Activated naive CD8-positive, alpha-beta T cell treated with anti-CD3 and anti-CD28 coated beads, Interleukin-2, amount 50 U/mL, for 24 hours (primary cell): Measurements from ENCODE around the gene CYLD.

ENCODE experiments used
- ATAC-seq: fragments of 150-1000 bp; cut with Tn5 transposase; one replicate; pipeline ENCODE4 v1.10.0; 2021
- DNase-seq: peaks from one replicate; pipeline ENCODE4 v3.0.0; 2021
- H3K27ac Mint-ChIP-seq: one replicate; pipeline ENCODE4 v1.8.0; 2021; ENCODE audit warnings: mild to moderate bottlenecking, mixed read lengths
- H3K27me3 Mint-ChIP-seq: one replicate; pipeline ENCODE4 v1.8.0; 2021; ENCODE audit warnings: mixed read lengths
- H3K36me3 Mint-ChIP-seq: one replicate; pipeline ENCODE4 v1.8.0; 2021; ENCODE audit warnings: low read depth, mixed read lengths
- H3K4me1 Mint-ChIP-seq: one replicate; pipeline ENCODE4 v1.8.0; 2021; ENCODE audit warnings: mixed read lengths
- H3K4me3 Mint-ChIP-seq: one replicate; pipeline ENCODE4 v1.8.0; 2021; ENCODE audit warnings: mild to moderate bottlenecking, moderate library complexity, mixed read lengths
- H3K9me3 Mint-ChIP-seq: one replicate; pipeline ENCODE4 v1.8.0; 2021; ENCODE audit warnings: mixed read lengths

Gene CYLD

DNA sequence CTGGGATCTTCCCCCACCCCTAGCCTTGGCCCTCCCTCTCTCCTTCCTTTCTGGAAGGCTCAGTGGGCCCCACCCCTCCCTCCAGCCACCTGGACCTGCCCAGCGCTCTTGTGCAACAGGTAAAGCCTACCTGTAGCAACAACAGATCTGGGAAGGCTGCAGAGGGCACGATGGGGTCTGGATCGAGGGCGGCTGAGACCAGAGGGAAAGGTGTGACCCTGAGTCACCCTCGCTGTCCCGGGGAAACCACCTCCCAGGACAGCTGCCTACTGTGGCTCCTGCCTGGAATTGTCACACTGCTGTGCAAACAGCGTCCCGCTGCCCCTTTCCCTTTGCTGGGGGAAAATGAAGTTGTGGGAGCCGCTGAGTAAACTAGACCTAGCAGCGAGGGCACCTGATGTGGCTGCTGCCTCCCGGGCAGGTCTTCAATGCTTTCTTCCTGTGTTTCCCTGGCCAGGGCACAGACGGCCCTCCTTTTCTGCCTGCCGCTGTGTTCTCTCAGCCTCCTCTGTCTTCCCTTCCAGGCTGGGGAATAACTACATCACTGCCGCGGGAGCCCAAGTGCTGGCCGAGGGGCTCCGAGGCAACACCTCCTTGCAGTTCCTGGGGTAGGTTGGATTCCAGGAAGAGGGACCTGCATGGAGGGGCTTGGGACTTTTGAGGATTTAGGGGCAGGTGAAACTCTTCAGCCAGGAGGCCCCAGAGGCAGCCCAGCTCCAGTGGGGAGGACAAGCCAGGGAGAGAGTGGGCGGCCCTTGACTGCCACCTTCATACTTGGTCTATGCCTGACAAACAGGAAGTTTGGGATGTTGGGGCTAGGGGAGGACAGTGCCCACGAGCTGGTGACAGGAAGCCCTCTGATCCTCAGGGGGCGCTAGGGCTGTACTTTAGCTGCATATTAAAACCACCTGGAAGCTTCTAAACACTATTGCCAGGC is 22.2 kb upstream of the CYLD start:
- Mint-ChIP-seq H3K27ac (no peak overlapping the region), H3K27me3 (no peaks in the 10 kb centered on the region), H3K4me1 (peaks cover 47% of the 10 kb centered on the region), H3K36me3 (peaks cover 10% of the 10 kb centered on the region), H3K9me3 (peaks cover 6% of the 10 kb centered on the region), H3K4me3 (no peak overlapping the region)
- ATAC-seq (peak; percentile 37), DNase-seq (no peak)

DNA sequence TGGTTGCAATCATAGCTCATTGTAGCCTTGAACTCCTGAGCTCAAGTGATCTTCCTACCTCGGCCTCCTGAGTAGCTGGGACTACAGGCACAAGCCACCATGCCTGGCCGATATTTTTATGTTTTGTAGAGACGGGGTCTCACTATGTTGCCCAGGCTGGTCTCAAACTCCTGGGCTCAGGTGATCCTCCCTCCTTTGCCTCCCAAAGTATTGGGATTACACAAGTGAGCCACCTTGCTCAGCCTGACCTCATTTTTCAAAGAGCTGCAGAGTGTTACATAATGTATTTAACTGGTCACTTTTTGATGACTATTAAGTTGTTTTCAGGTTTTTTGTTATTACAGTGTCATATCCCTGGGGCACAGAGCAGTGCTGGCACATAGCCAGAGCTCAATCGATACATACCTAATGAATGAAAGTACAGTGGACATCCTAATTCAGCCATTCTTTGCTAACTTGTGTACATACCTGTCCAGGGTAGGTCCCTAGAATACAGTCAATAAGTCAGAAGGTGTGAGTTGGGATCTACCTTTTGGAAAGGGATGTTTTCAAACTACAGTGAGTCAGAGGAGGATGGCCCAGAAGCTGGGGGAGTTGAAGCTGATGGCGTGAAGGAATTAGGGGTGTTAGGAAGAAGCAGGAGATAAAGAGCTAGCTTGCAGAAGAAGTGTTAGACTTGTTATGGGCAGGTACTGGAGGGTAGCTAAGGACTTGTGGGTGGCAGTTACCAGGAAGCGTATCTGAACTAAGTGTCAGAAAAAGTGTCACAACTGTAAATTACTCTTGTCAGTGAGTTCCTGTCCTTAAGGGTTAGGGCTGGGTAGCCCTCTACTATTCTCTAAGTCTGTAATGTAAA is 20.1 kb upstream of the CYLD start:
- Mint-ChIP-seq H3K36me3 (peaks cover 15% of the 10 kb centered on the region), H3K27me3 (no peaks in the 10 kb centered on the region), H3K9me3 (peaks cover 6% of the 10 kb centered on the region), H3K27ac (no peak overlapping the region), H3K4me1 (peaks cover 43% of the 10 kb centered on the region), H3K4me3 (no peak overlapping the region)
- DNase-seq (no peak), ATAC-seq (no peak)

DNA sequence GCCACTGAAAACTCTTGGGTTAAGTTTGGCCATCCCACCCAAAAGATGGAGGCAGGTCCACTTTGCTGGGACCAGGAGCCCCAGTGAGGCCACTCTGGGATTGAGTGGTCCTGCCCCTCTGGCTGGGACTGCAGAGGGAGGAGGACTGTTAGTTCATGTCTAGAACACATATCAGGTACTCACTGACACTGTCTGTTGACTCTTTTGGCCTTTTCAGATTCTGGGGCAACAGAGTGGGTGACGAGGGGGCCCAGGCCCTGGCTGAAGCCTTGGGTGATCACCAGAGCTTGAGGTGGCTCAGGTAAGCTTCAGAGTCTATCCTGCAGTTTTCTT is 19.5 kb upstream of the CYLD start:
- no peak overlapping the region for H3K4me3 Mint-ChIP-seq
- peaks cover 38% of the 10 kb centered on the region for H3K4me1 Mint-ChIP-seq
- H3K9me3 Mint-ChIP-seq, result peaks cover 6% of the 10 kb centered on the region
- H3K36me3 Mint-ChIP-seq, result peaks cover 15% of the 10 kb centered on the region
- H3K27ac Mint-ChIP-seq, result no peak overlapping the region
- no peaks in the 10 kb centered on the region for H3K27me3 Mint-ChIP-seq
- no peak for ATAC-seq
- no peak for DNase-seq

- H3K4me1 Mint-ChIP-seq, result peaks cover 36% of the 10 kb centered on the region
- DNase-seq, result no peak
- H3K4me3 Mint-ChIP-seq, result no peak overlapping the region
- no peak for ATAC-seq
- H3K9me3 Mint-ChIP-seq, result peaks cover 6% of the 10 kb centered on the region
- peaks cover 15% of the 10 kb centered on the region for H3K36me3 Mint-ChIP-seq
- no peak overlapping the region for H3K27ac Mint-ChIP-seq
- H3K27me3 Mint-ChIP-seq, result no peaks in the 10 kb centered on the region
These were observed 18.9 kb upstream of the CYLD start for GRCh38 chr16:50722960-50723359.

DNA sequence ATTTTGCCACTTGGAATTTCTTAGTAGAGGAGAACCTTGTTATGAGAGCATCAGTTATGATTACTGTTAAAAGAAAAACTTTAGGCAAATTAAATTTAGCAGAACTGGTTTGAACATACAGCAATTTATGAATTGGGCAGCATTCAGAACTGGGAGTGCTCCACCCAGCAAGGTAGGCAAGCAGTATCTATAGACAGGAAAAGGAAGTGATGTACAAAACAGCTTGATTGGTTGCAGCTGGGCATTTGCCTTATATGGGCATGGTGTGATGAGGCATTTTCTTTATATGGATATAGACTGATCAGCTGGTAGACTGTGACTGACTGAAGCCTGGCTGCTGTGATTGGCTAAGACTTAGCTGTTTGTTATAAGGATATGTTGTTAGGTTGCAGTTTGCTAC is 17.6 kb upstream of the CYLD start:
- Mint-ChIP-seq H3K4me3 (no peak overlapping the region), H3K9me3 (peaks cover 6% of the 10 kb centered on the region), H3K27ac (no peak overlapping the region), H3K36me3 (peaks cover 15% of the 10 kb centered on the region), H3K4me1 (peaks cover 29% of the 10 kb centered on the region), H3K27me3 (no peaks in the 10 kb centered on the region)
- ATAC-seq, result peak; percentile 39
- no peak for DNase-seq

GRCh38 chr16:50731130-50731988 is 10.5 kb upstream of the CYLD start:
- Mint-ChIP-seq H3K4me3 (no peak overlapping the region), H3K27ac (peak overlapping the region; percentile 16), H3K9me3 (no peaks in the 10 kb centered on the region), H3K36me3 (no peaks in the 10 kb centered on the region), H3K27me3 (no peaks in the 10 kb centered on the region), H3K4me1 (peaks cover 36% of the 10 kb centered on the region)
- DNase-seq (no peak), ATAC-seq (peak; percentile 34)

DNA sequence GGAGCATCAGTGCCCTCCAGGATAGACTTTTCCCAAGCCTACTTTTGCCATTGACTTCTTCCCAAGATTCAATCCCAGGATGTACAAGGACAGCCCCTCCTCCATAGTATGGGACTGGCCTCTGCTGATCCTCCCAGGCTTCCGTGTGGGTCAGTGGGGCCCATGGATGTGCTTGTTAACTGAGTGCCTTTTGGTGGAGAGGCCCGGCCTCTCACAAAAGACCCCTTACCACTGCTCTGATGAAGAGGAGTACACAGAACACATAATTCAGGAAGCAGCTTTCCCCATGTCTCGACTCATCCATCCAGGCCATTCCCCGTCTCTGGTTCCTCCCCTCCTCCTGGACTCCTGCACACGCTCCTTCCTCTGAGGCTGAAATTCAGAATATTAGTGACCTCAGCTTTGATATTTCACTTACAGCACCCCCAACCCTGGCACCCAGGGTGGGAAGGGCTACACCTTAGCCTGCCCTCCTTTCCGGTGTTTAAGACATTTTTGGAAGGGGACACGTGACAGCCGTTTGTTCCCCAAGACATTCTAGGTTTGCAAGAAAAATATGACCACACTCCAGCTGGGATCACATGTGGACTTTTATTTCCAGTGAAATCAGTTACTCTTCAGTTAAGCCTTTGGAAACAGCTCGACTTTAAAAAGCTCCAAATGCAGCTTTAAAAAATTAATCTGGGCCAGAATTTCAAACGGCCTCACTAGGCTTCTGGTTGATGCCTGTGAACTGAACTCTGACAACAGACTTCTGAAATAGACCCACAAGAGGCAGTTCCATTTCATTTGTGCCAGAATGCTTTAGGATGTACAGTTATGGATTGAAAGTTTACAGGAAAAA is 9.7 kb upstream of the CYLD start:
- ATAC-seq (no peak), DNase-seq (no peak)
- Mint-ChIP-seq H3K27ac (peak overlapping the region; percentile 16), H3K36me3 (no peaks in the 10 kb centered on the region), H3K27me3 (no peaks in the 10 kb centered on the region), H3K9me3 (no peaks in the 10 kb centered on the region), H3K4me3 (no peak overlapping the region), H3K4me1 (peaks cover 44% of the 10 kb centered on the region)

GRCh38 chr16:50733468-50733867 is 8.4 kb upstream of the CYLD start:
- Mint-ChIP-seq H3K27ac (no peak overlapping the region), H3K27me3 (no peaks in the 10 kb centered on the region), H3K4me1 (peaks cover 47% of the 10 kb centered on the region), H3K9me3 (no peaks in the 10 kb centered on the region), H3K4me3 (no peak overlapping the region), H3K36me3 (no peaks in the 10 kb centered on the region)
- ATAC-seq (no peak), DNase-seq (no peak)

DNA sequence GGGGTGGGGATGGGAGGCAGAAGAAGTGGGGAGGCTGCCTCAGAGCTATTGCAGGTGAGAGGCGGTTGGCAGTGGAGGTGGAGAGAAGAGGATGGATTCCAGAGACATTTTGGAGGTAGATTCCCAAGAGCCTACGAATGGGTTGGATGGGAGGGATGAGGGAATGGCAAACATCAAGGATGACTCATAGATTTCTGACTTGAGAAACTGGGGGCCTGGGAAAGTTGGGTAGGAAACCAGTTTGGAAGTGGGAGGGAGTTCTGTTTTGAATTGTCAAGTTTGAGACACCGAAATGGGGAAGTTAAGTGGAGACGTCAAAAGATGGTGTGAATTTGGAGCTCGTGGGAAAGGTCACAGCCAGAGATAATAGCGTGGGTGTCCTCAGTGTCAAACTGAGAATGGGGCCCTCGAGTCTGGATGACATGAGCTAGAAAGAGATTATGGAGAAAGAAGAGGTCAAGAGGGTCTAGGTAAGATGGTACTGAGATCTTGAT is 6.2 kb upstream of the CYLD start:
- H3K36me3 Mint-ChIP-seq, result no peaks in the 10 kb centered on the region
- ATAC-seq (peak; percentile 59), DNase-seq (peak; percentile 27)
- H3K4me1 Mint-ChIP-seq, result peaks cover 52% of the 10 kb centered on the region
- H3K27ac Mint-ChIP-seq, result peak overlapping the region; percentile 59
- no peak overlapping the region for H3K4me3 Mint-ChIP-seq
- H3K9me3 Mint-ChIP-seq, result no peaks in the 10 kb centered on the region
- H3K27me3 Mint-ChIP-seq, result no peaks in the 10 kb centered on the region

- no peak overlapping the region for H3K27ac Mint-ChIP-seq
- H3K27me3 Mint-ChIP-seq, result no peaks in the 10 kb centered on the region
- no peak for DNase-seq
- ATAC-seq, result no peak
- no peaks in the 10 kb centered on the region for H3K9me3 Mint-ChIP-seq
- no peak overlapping the region for H3K4me3 Mint-ChIP-seq
- no peaks in the 10 kb centered on the region for H3K36me3 Mint-ChIP-seq
- H3K4me1 Mint-ChIP-seq, result peaks cover 52% of the 10 kb centered on the region
These were observed 5.4 kb upstream of the CYLD start for GRCh38 chr16:50736448-50736847.

GRCh38 chr16:50737420-50737959 is 4.4 kb upstream of the CYLD start:
- Mint-ChIP-seq H3K36me3 (no peaks in the 10 kb centered on the region), H3K4me3 (no peak overlapping the region), H3K27me3 (peaks cover 1% of the 10 kb centered on the region), H3K4me1 (peaks cover 46% of the 10 kb centered on the region), H3K9me3 (no peaks in the 10 kb centered on the region), H3K27ac (peak overlapping the region; percentile 20)
- DNase-seq (no peak), ATAC-seq (no peak)

GRCh38 chr16:50739031-50739430 is 2.9 kb upstream of the CYLD start:
- peaks cover 3% of the 10 kb centered on the region for H3K36me3 Mint-ChIP-seq
- no peak for ATAC-seq
- H3K9me3 Mint-ChIP-seq, result no peaks in the 10 kb centered on the region
- no peak overlapping the region for H3K4me3 Mint-ChIP-seq
- H3K27me3 Mint-ChIP-seq, result peaks cover 1% of the 10 kb centered on the region
- no peak overlapping the region for H3K27ac Mint-ChIP-seq
- peaks cover 58% of the 10 kb centered on the region for H3K4me1 Mint-ChIP-seq
- DNase-seq, result no peak

DNA sequence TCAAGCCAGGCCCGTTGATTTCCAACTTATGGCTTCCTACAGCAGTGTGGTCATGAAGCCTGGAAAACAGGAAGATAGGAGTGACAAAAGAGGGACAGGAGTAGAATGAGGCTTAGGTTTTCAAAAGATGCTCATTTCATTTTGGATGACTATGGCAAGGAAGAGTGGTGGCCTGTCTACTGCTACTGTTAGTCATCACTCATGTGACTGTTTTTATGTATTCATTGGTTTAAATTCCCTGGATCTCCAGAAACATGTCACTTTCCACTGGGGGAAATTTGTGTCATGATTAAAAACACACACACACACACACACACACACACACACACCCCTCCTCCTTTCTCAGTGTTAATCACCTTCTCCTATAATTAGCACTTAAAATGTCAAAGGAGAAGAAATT is 1.1 kb upstream of the CYLD start:
- DNase-seq (no peak), ATAC-seq (no peak)
- H3K36me3 Mint-ChIP-seq, result peaks cover 15% of the 10 kb centered on the region
- peak overlapping the region; percentile 84 for H3K4me3 Mint-ChIP-seq
- H3K9me3 Mint-ChIP-seq, result no peaks in the 10 kb centered on the region
- H3K4me1 Mint-ChIP-seq, result peaks cover 64% of the 10 kb centered on the region
- peak overlapping the region; percentile 90 for H3K27ac Mint-ChIP-seq
- H3K27me3 Mint-ChIP-seq, result peaks cover 1% of the 10 kb centered on the region
